Measurements from ENCODE around the gene RYR1.
"Not testable (repeated sequence)": the region's sequence is repeated elsewhere in the genome, so short reads cannot be mapped to it uniquely, and the experiment has no call there.

Gene RYR1

GRCh38 chr19:38478273-38478971 is 44.9 kb downstream of the RYR1 start:
- Mint-ChIP-seq H3K27me3 (peaks cover 44% of the 10 kb centered on the region), H3K9me3 (no peaks in the 10 kb centered on the region), H3K4me1 (no peaks in the 10 kb centered on the region), H3K27ac (no peak overlapping the region), H3K4me3 (no peak overlapping the region), H3K36me3 (no peaks in the 10 kb centered on the region)
- no peak for ATAC-seq

- no peak for ATAC-seq
- Mint-ChIP-seq H3K27ac (no peak overlapping the region), H3K27me3 (peaks cover 49% of the 10 kb centered on the region), H3K4me1 (no peaks in the 10 kb centered on the region), H3K4me3 (no peak overlapping the region), H3K9me3 (peaks cover 8% of the 10 kb centered on the region), H3K36me3 (no peaks in the 10 kb centered on the region)
Measured at GRCh38 chr19:38482496-38482895, 49.0 kb downstream of the RYR1 start.

DNA sequence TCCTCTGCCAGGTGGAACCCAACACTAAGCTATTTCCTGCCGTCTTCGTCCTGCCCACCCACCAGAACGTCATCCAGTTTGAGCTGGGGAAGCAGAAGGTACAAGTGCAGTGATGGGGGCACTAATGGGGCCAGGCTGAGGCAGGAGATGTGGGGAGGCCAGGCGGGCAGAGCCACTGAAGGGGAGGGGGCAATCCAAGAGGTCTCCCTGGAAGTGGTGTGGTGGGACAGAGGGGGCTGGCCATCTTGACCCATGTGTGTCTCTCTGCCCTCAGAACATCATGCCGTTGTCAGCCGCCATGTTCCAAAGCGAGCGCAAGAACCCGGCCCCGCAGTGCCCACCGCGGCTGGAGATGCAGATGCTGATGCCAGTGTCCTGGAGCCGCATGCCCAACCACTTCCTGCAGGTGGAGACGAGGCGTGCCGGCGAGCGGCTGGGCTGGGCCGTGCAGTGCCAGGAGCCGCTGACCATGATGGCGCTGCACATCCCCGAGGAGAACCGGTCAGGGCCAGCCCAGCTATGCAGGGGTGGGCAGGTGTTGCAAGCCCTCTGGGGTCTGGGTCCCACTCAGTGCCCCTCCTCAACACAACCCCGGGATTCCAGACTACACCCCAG is 49.6 kb downstream of the RYR1 start:
- Mint-ChIP-seq H3K4me1 (no peaks in the 10 kb centered on the region), H3K27me3 (peaks cover 48% of the 10 kb centered on the region), H3K9me3 (peaks cover 10% of the 10 kb centered on the region), H3K27ac (no peak overlapping the region), H3K4me3 (no peak overlapping the region), H3K36me3 (no peaks in the 10 kb centered on the region)
- no peak for ATAC-seq

DNA sequence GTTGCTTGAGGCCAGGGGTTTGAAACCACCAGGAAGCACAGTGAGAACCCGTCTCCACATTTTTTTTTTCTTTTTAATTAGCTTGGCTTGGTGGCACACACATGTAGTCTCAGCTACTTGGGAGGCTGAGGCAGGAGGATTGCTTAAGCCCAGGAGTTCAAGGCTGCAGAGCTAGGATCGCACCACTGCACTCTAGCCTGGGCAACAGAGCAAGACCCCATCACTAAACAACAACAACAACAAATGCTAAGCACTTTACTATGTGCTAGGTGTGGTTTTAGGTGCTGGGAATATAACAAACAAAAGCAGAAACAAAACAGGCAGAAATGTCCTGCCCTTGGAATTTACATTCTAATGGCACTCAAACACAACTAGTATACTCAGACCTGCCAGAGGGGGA is 51.3 kb downstream of the RYR1 start:
- H3K4me3 Mint-ChIP-seq = no peak overlapping the region
- H3K27me3 Mint-ChIP-seq = peaks cover 58% of the 10 kb centered on the region
- no peak overlapping the region for H3K27ac Mint-ChIP-seq
- ATAC-seq = no peak
- H3K36me3 Mint-ChIP-seq = no peaks in the 10 kb centered on the region
- peaks cover 11% of the 10 kb centered on the region for H3K9me3 Mint-ChIP-seq
- no peaks in the 10 kb centered on the region for H3K4me1 Mint-ChIP-seq

DNA sequence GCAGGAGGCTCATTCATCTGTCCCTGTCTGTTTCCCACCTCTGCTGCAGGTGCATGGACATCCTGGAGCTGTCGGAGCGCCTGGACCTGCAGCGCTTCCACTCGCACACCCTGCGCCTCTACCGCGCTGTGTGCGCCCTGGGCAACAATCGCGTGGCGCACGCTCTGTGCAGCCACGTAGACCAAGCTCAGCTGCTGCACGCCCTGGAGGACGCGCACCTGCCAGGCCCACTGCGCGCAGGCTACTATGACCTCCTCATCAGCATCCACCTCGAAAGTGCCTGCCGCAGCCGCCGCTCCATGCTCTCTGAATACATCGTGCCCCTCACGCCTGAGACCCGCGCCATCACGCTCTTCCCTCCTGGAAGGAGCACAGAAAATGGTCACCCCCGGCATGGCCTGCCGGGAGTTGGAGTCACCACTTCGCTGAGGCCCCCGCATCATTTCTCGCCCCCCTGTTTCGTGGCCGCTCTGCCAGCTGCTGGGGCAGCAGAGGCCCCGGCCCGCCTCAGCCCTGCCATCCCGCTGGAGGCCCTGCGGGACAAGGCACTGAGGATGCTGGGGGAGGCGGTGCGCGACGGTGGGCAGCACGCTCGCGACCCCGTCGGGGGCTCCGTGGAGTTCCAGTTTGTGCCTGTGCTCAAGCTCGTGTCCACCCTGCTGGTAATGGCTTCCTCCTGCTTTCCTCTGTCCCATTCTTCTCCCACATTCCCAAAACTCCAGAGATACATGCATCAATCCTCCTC is 52.2 kb downstream of the RYR1 start:
- ATAC-seq = peak; percentile 48
- H3K36me3 Mint-ChIP-seq = no peaks in the 10 kb centered on the region
- peaks cover 13% of the 10 kb centered on the region for H3K9me3 Mint-ChIP-seq
- H3K27ac Mint-ChIP-seq = no peak overlapping the region
- no peak overlapping the region for H3K4me3 Mint-ChIP-seq
- H3K4me1 Mint-ChIP-seq = no peaks in the 10 kb centered on the region
- peaks cover 66% of the 10 kb centered on the region for H3K27me3 Mint-ChIP-seq

DNA sequence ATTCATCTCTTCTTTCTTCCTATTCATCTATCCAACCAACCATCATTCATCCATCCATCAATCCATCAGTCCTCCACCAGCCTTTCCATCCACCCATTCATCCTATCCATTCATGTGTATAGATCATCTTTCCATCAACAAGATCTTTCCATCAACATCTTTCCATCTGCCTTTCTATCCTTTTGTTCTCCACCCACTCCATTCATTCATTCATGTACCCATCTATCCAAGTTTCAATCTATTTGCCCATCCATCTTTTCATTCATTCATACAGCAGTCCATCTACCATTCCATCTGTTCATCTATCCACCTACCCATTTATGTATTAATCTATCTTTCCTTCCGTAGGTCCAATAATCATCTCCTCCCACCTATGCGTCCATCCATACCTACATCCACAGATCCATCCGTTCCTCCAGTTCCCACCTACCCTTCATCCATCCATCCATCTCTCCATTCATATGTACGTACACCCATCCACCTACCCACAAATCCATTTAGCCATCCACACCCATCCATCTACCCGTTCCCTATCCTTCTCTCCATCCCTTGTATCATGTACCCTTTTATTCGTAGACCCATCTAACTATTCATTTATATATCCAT is 53.3 kb downstream of the RYR1 start:
- H3K9me3 Mint-ChIP-seq = peaks cover 16% of the 10 kb centered on the region

GRCh38 chr19:38488096-38488495 is 54.6 kb downstream of the RYR1 start:
- no peak overlapping the region for H3K27ac Mint-ChIP-seq
- peaks cover 10% of the 10 kb centered on the region for H3K4me1 Mint-ChIP-seq
- H3K27me3 Mint-ChIP-seq = peaks cover 60% of the 10 kb centered on the region

More for the DNA sequence above, 53.3 kb downstream of the RYR1 start:
- peaks cover 60% of the 10 kb centered on the region for H3K27me3 Mint-ChIP-seq
- H3K27ac Mint-ChIP-seq = no peak overlapping the region
- ATAC-seq = no peak
- H3K4me1 Mint-ChIP-seq = no peaks in the 10 kb centered on the region
- no peak overlapping the region for H3K4me3 Mint-ChIP-seq
- no peaks in the 10 kb centered on the region for H3K36me3 Mint-ChIP-seq

DNA sequence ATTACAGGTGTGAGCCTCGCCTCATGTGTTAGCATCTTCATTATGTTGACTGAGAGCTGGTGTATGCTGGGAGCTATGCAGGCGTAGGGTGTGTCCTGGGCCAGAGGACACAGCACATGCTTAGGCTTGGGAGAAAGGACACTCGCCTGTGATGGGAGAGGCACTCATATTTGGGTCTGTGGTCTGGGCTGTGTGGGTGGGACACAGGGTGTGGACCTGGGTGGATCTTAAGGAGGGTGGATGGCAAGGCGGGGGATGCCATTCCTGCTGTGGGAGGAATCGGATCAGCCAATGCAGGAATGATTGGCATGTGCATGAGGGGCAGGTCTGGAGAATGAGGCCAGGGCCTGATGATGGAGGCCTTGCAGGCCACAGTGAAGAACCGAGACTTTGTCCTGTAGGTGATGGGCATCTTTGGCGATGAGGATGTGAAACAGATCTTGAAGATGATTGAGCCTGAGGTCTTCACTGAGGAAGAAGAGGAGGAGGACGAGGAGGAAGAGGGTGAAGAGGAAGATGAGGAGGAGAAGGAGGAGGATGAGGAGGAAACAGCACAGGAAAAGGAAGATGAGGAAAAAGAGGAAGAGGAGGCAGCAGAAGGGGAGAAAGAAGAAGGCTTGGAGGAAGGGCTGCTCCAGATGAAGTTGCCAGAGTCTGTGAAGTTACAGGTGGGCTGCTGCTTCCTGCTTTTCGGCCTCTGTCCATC is 55.4 kb downstream of the RYR1 start:
- H3K4me3 Mint-ChIP-seq = no peak overlapping the region
- H3K27me3 Mint-ChIP-seq = peaks cover 60% of the 10 kb centered on the region
- H3K27ac Mint-ChIP-seq = no peak overlapping the region
- H3K9me3 Mint-ChIP-seq = peaks cover 16% of the 10 kb centered on the region
- H3K36me3 Mint-ChIP-seq = no peaks in the 10 kb centered on the region
- H3K4me1 Mint-ChIP-seq = peaks cover 10% of the 10 kb centered on the region
- no peak for ATAC-seq

More at GRCh38 chr19:38488096-38488495, 54.6 kb downstream of the RYR1 start:
- H3K4me3 Mint-ChIP-seq = no peak overlapping the region
- ATAC-seq = no peak
- H3K36me3 Mint-ChIP-seq = no peaks in the 10 kb centered on the region
- H3K9me3 Mint-ChIP-seq = peaks cover 16% of the 10 kb centered on the region

DNA sequence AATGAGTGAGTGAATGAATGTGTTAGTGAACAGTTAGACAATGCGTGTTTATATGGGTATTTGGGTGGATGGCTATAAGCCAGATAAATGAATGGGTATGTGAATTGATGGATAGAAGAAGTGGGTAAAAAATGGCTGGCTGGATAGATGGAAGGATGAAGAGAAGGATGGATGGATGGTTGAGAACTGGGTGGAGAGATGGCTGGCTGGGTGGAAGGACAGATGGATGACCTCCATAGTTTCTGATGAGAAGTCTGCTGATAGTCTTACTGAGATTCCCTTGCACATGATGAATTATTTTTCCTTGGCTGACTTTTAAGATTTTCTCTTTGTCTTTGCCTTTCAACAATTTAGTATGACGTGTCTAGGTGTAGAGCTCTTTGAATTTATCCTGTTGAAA is 57.4 kb downstream of the RYR1 start:
- H3K9me3 Mint-ChIP-seq = peaks cover 16% of the 10 kb centered on the region
- no peak overlapping the region for H3K4me3 Mint-ChIP-seq
- H3K27ac Mint-ChIP-seq = no peak overlapping the region
- H3K27me3 Mint-ChIP-seq = peaks cover 58% of the 10 kb centered on the region
- no peak for ATAC-seq
- H3K36me3 Mint-ChIP-seq = no peaks in the 10 kb centered on the region
- H3K4me1 Mint-ChIP-seq = peaks cover 10% of the 10 kb centered on the region

DNA sequence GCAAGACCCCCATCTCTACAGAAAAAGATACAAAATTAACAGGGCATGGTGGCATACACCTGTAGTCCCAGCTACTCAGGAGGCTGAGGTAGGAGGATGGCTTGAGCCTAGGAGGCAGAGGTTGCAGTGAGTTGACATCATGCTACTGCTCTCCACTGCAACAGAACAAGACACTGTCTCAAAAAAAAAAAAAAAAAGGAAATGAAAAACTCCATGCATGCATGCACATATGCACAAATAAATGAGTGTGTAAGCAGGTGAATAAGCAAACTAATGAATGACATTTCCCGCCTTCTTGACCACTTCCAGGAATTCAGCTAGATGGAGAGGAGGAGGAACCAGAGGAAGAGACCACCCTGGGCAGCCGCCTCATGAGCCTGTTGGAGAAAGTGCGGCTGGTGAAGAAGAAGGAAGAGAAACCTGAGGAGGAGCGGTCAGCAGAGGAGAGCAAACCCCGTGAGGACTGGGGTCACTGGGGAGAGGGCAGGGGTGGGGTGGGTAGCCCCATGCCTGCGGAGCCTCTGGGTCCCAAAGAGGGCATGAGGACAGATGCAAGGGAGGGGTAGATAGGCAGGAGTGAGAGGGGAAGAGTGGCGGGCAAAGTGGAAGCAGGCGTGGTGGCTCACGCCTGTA is 58.8 kb downstream of the RYR1 start:
- Mint-ChIP-seq H3K4me1 (peaks cover 10% of the 10 kb centered on the region), H3K4me3 (peak overlapping the region; percentile 54), H3K9me3 (peaks cover 8% of the 10 kb centered on the region), H3K36me3 (no peaks in the 10 kb centered on the region), H3K27me3 (peaks cover 55% of the 10 kb centered on the region), H3K27ac (no peak overlapping the region)
- peak; percentile 64 for ATAC-seq

DNA sequence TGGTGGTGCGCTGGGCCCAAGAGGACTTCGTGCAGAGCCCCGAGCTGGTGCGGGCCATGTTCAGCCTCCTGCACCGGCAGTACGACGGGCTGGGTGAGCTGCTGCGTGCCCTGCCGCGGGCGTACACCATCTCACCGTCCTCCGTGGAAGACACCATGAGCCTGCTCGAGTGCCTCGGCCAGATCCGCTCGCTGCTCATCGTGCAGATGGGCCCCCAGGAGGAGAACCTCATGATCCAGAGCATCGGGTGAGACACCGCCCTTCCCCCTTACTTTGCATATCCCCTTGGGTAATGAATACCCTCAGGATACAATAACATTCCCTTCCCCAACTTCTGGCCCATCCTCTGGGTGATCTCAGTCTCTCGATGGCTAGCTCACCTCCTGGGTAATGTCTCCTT is 60.9 kb downstream of the RYR1 start:
- no peaks in the 10 kb centered on the region for H3K36me3 Mint-ChIP-seq
- ATAC-seq = no peak
- peaks cover 4% of the 10 kb centered on the region for H3K9me3 Mint-ChIP-seq
- peaks cover 10% of the 10 kb centered on the region for H3K4me1 Mint-ChIP-seq
- H3K4me3 Mint-ChIP-seq = no peak overlapping the region
- H3K27me3 Mint-ChIP-seq = peaks cover 56% of the 10 kb centered on the region
- H3K27ac Mint-ChIP-seq = no peak overlapping the region

GRCh38 chr19:38495375-38495774 is 61.9 kb downstream of the RYR1 start:
- H3K36me3 Mint-ChIP-seq, H3K9me3 Mint-ChIP-seq, H3K27ac Mint-ChIP-seq, ATAC-seq, H3K4me3 Mint-ChIP-seq: not testable (repeated sequence)
- peaks cover 58% of the 10 kb centered on the region for H3K27me3 Mint-ChIP-seq
- H3K4me1 Mint-ChIP-seq = peaks cover 10% of the 10 kb centered on the region

DNA sequence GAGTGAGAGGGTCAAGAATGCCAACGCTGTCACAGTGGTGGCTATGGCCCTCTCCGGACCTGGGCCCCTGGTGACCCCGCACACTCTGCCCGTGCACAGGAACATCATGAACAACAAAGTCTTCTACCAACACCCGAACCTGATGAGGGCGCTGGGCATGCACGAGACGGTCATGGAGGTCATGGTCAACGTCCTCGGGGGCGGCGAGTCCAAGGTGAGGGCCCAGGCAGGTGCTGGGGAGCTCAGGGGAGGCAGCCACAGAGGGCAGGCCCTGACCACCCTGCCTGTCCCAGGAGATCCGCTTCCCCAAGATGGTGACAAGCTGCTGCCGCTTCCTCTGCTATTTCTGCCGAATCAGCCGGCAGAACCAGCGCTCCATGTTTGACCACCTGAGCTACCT is 62.6 kb downstream of the RYR1 start:
- H3K36me3 Mint-ChIP-seq = no peaks in the 10 kb centered on the region
- H3K4me1 Mint-ChIP-seq = peaks cover 10% of the 10 kb centered on the region
- no peak for ATAC-seq
- no peaks in the 10 kb centered on the region for H3K9me3 Mint-ChIP-seq
- H3K27ac Mint-ChIP-seq = no peak overlapping the region
- H3K4me3 Mint-ChIP-seq = no peak overlapping the region
- peaks cover 51% of the 10 kb centered on the region for H3K27me3 Mint-ChIP-seq

GRCh38 chr19:38496603-38497487 is 63.4 kb downstream of the RYR1 start:
- no peak overlapping the region for H3K27ac Mint-ChIP-seq
- no peak for ATAC-seq
- no peaks in the 10 kb centered on the region for H3K36me3 Mint-ChIP-seq
- H3K27me3 Mint-ChIP-seq = peaks cover 49% of the 10 kb centered on the region
- no peak overlapping the region for H3K4me3 Mint-ChIP-seq
- H3K9me3 Mint-ChIP-seq = no peaks in the 10 kb centered on the region
- H3K4me1 Mint-ChIP-seq = peaks cover 10% of the 10 kb centered on the region
